Activated naive CD4-positive, alpha-beta T cell treated with anti-CD3 and anti-CD28 coated beads, Interleukin-2, amount 10 ng/mL, durations not matched to agents 7 days and 5 days (primary cell): Measurements from ENCODE around the gene GALNS.

Experiments
- CTCF ChIA-PET: fragments of 350-600 bp; sonication (Branson Sonifier 250); formaldehyde crosslinking; loops from one replicate; lab custom pipeline; 2021; ENCODE audit warnings: antibody characterized with exemption; lab: Charles Lee
- DNase-seq: peaks from one replicate; pipeline ENCODE4 v3.0.0-alpha.2; 2020
- H3K27ac Mint-ChIP-seq: one replicate; pipeline ENCODE4 v1.8.0; 2021; ENCODE audit warnings: mild to moderate bottlenecking, moderate library complexity, mixed read lengths
- H3K27me3 Mint-ChIP-seq: one replicate; pipeline ENCODE4 v1.8.0; 2021; ENCODE audit warnings: mild to moderate bottlenecking, mixed read lengths
- H3K36me3 Mint-ChIP-seq: one replicate; pipeline ENCODE4 v1.8.0; 2021; ENCODE audit warnings: mixed read lengths
- H3K4me1 Mint-ChIP-seq: one replicate; pipeline ENCODE4 v1.8.0; 2021; ENCODE audit warnings: mixed read lengths
- H3K4me3 Mint-ChIP-seq: one replicate; pipeline ENCODE4 v1.8.0; 2021; ENCODE audit warnings: mild to moderate bottlenecking, moderate library complexity, mixed read lengths
- H3K9me3 Mint-ChIP-seq: one replicate; pipeline ENCODE4 v1.8.0; 2021; ENCODE audit warnings: mixed read lengths

Gene GALNS

DNA sequence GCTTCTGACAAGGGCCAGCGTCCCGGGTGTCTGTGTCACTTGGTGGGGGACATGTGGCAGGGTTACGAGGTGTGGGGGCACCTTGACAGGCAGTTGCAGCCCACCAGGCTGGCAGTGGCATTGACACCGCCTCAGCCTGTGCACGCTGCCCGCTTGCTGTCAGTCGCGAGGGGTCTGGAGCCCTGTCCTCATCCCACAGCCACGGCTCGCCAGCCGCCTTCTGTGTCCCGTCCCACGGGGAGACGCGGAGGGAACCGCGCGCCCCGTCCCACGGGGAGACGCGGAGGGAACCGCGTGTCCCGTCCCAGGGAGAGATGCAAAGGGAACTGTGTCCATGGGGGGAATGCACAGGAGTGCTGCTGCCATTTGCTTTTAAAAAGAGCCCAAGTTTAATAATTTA is 6.2 kb upstream of the GALNS start:
- no peak overlapping the region for H3K4me3 Mint-ChIP-seq
- no peak overlapping the region for H3K27ac Mint-ChIP-seq
- H3K36me3 Mint-ChIP-seq, result peaks cover 16% of the 10 kb centered on the region
- no peaks in the 10 kb centered on the region for H3K9me3 Mint-ChIP-seq
- CTCF ChIA-PET, result no interaction called here
- DNase-seq, result no peak
- peaks cover 12% of the 10 kb centered on the region for H3K4me1 Mint-ChIP-seq
- H3K27me3 Mint-ChIP-seq, result peaks cover 11% of the 10 kb centered on the region

DNA sequence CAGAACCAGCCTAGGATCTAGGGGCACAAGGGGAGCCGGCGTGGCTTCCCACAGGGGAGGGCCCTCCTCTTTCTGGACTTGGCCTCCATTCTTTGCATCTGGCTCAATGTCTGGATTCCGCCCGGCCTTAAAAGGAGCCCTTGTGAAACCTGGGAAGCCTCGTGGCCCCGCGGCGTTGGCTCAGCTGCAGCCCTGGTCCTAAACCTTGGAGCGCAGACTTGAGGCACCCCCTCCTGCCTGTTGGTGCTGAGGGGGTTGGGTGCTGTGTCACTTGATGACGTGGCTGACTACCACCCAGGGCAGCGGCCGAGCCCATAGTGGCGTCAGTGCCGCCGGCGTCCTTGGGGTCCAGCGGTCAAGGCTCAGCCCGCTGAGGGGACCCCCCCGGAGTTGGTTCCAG is 4.6 kb upstream of the GALNS start:
- H3K27ac Mint-ChIP-seq, result no peak overlapping the region
- H3K4me3 Mint-ChIP-seq, result no peak overlapping the region
- peaks cover 16% of the 10 kb centered on the region for H3K36me3 Mint-ChIP-seq
- peaks cover 17% of the 10 kb centered on the region for H3K4me1 Mint-ChIP-seq
- peaks cover 3% of the 10 kb centered on the region for H3K27me3 Mint-ChIP-seq
- H3K9me3 Mint-ChIP-seq, result no peaks in the 10 kb centered on the region
- CTCF ChIA-PET, result no interaction called here
- DNase-seq, result no peak

DNA sequence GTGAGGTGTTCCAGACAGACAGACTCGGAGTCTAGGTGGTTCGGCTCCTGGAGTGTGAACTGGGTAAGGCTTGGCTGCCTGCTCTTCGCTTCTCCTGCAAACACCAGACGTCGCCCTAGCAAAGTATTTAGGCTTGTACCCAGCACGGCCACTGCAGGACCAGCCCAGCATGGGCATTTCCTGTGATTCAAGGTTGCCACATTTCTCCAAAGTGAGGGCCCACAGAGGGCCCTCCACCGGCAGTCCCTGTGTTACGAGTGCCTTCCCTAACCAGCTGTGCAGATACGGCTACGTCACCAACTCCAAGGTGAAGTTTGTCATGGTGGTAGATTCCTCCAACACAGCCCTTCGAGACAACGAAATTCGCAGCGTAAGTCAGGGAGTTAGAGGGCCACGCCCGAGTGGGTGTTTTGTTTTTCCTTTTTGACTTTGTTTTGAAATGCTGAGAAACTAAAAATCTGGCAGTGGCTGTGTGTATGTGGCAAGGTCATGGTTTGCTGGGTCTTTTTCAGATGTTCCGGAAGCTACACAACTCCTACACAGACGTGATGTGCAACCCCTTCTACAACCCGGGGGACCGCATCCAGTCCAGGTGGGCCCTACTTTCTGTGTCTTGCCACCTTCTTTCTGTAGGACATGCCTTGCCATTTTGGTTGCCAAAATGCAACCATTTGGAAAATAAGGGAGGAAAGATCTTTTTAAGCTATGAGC is 2.8 kb upstream of the GALNS start:
- CTCF ChIA-PET, result no interaction called here
- no peak overlapping the region for H3K4me3 Mint-ChIP-seq
- peaks cover 31% of the 10 kb centered on the region for H3K4me1 Mint-ChIP-seq
- no peak for DNase-seq
- H3K27ac Mint-ChIP-seq, result no peak overlapping the region
- peaks cover 16% of the 10 kb centered on the region for H3K36me3 Mint-ChIP-seq
- no peaks in the 10 kb centered on the region for H3K27me3 Mint-ChIP-seq
- no peaks in the 10 kb centered on the region for H3K9me3 Mint-ChIP-seq

GRCh38 chr16:88857728-88858339 is 1.1 kb upstream of the GALNS start:
- Mint-ChIP-seq H3K27ac (peak overlapping the region; percentile 87), H3K4me1 (peaks cover 34% of the 10 kb centered on the region), H3K27me3 (no peaks in the 10 kb centered on the region), H3K9me3 (no peaks in the 10 kb centered on the region), H3K36me3 (peaks cover 16% of the 10 kb centered on the region), H3K4me3 (peak overlapping the region; percentile 90)
- CTCF ChIA-PET, result interaction anchor here (0.7 to 2.1 kb wide), 14 partner anchors 9 to 358 kb away, joined by 3 to 14 read pairs (median 5); partner anchors contain the start of gene PABPN1L
- peak; percentile 87 for DNase-seq

DNA sequence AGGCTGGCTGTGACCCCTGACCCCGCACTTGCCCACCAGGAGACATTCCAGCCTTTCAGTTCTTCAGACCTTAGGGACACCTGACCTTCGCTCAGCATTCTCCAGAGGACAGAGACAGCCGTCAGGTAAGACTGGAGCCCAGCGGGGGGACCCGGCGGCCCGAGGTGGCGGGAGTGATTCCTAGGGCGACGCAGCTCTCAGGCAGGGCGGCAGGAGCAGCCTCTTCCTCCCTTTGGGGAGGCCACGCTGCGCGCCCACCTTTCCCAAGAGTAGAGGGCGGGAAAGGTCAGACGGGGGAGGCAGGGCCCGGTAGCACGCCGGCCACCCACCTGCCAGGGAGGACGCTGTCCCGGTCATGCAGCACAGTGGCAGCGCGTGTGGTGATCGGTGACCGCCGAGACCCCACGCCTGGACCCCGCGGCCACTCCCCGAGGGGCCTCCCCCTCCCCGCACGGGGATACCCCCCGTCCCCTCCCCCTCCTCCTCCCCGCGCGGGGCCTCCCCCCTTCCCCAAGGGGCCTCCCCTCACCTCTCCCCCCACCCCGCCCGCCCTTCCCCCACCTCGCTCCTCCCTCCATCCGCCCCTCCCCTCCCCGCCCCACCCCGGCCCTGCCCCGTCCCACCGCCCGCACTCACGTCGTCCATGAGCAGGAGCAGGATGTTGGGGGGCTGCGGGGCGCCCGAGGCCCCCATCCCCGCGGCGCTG is 472 bp downstream of the GALNS start:
- H3K4me1 Mint-ChIP-seq, result peaks cover 34% of the 10 kb centered on the region
- no peaks in the 10 kb centered on the region for H3K9me3 Mint-ChIP-seq
- no peaks in the 10 kb centered on the region for H3K27me3 Mint-ChIP-seq
- peak overlapping the region; percentile 90 for H3K4me3 Mint-ChIP-seq
- H3K36me3 Mint-ChIP-seq, result peaks cover 14% of the 10 kb centered on the region
- H3K27ac Mint-ChIP-seq, result peak overlapping the region; percentile 73
- DNase-seq, result no peak
- CTCF ChIA-PET, result interaction anchor here (1.6 to 2.1 kb wide), 6 partner anchors 10 to 113 kb away, joined by 3 to 14 read pairs (median 7); no protein-coding TSS in a partner anchor

DNA sequence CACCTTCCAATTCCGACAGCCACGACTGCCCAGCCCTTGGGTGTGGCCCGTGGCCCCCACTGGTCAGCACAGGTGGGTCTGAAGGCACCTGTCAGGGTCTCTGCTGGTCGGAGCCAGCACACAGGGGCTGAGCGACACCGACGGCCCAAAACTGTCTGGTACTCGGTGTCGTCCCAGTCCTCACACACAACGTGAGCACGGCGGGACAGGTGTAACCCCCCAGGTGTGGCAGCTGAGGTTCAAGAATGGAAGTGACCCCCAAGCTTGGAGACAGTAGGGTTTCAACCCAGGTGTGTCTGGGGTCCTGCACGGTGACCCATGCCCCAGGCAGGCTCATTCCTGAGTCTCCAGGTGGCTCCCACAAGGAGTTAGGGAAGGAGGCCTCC is 1.0 kb downstream of the GALNS start:
- peak overlapping the region; percentile 68 for H3K4me3 Mint-ChIP-seq
- peaks cover 10% of the 10 kb centered on the region for H3K36me3 Mint-ChIP-seq
- no peaks in the 10 kb centered on the region for H3K9me3 Mint-ChIP-seq
- DNase-seq, result no peak
- H3K4me1 Mint-ChIP-seq, result peaks cover 34% of the 10 kb centered on the region
- peak overlapping the region; percentile 73 for H3K27ac Mint-ChIP-seq
- CTCF ChIA-PET, result interaction anchor here (1.6 kb wide), 1 partner anchor 43 kb away, joined by 3 read pairs; no protein-coding TSS in a partner anchor
- no peaks in the 10 kb centered on the region for H3K27me3 Mint-ChIP-seq

DNA sequence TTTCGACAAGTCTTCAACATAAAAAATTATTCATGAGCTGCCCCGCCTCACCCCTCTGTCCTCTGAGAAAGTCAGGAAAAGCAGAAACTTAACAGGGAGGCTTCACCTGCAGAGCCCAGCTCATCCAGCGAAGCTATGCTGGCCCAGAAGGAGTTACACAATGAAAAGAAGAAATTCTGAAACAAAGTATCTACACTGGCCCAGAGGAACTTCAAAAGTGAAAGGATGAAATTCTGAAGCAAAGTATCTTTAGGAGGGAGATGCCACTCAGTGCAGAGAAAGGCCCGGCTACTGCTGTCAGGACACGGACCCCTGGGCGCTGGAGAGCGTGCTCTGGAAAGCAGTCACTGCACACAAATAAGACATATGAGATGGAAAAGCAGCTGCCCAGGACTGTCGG is 1.6 kb downstream of the GALNS start:
- Mint-ChIP-seq H3K27ac (peak overlapping the region; percentile 25), H3K27me3 (no peaks in the 10 kb centered on the region), H3K36me3 (peaks cover 9% of the 10 kb centered on the region), H3K9me3 (no peaks in the 10 kb centered on the region), H3K4me3 (peak overlapping the region; percentile 68), H3K4me1 (peaks cover 34% of the 10 kb centered on the region)
- no peak for DNase-seq
- CTCF ChIA-PET, result interaction anchor here (1.6 kb wide), 1 partner anchor 43 kb away, joined by 3 read pairs; no protein-coding TSS in a partner anchor

DNA sequence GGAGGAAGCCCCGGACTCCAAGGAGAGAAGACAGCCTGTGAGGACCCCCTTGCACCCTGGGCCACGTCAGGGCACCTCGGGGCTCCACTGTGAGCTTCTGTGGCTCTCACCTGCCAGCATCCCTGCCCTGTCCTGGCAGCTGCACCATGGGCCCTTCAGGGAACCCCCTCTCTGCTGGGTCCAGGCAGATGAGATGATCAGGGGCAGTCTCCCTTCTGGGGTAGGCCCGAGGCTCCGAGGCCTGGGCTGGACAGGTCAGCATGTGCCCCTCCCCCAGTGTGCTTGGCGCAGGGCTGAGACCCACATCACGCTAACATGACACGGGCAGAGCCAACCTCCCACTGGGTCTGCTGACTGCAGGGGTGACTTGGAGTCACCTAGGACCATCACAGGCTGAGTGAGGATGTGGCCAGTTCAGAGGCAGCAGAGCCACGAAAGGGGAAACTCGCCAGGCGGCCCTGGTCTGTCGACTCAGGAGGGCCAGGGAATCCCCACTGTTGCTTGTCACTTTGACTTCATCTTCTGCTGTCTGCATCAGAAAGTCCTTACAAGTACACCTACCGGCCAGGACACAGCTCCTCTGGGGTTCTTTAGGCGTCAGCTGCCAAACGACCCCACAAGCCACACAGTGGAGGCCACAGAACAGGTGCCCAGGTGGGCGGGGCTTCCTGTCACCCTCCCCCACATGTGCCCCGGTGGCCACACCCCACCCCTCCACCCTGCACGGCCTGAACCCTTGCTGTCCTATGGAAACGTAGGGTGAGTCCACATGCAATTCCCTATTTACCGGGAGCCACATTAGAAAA is 2.2 kb downstream of the GALNS start:
- peak; percentile 33 for DNase-seq
- CTCF ChIA-PET, result interaction anchor here (1.6 kb wide), 1 partner anchor 42 kb away, joined by 3 read pairs; no protein-coding TSS in a partner anchor

DNA sequence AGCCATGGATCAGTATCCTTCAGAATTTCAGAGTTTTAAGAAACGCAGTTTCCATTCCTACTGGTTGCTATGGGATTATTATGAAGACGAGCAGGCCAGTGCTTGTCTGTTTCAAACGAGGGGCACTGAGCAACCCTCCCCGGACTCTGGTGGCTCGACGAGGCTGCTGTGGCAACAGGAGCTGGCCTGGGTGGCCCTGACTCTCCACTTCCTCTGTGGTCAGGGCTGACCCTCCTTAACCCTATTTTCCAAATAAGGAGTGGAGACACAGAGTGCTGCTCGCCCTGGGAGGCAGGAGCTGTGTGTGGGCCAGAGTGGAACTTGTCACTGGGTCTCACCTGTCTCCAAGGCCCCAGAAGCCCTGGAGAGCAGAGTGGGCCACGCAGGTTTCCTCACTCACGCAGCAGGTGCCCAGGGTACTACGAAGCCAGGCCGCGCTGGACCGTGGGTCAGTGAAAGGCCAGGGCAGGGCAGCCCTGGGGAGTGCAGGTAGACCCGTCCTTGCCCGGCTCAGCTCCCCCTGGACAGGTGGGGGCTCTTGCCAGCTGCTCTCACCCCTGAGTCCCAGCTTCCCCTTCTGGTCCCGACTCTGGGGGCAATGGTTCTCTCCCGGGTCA is 3.3 kb downstream of the GALNS start:
- DNase-seq, result no peak
- Mint-ChIP-seq H3K27ac (no peak overlapping the region), H3K9me3 (no peaks in the 10 kb centered on the region), H3K4me1 (peaks cover 27% of the 10 kb centered on the region), H3K36me3 (peaks cover 1% of the 10 kb centered on the region), H3K27me3 (no peaks in the 10 kb centered on the region), H3K4me3 (no peak overlapping the region)
- CTCF ChIA-PET, result no interaction called here

More for the DNA sequence above, 2.2 kb downstream of the GALNS start:
- H3K4me1 Mint-ChIP-seq, result peaks cover 34% of the 10 kb centered on the region
- peaks cover 3% of the 10 kb centered on the region for H3K36me3 Mint-ChIP-seq
- H3K27ac Mint-ChIP-seq, result no peak overlapping the region
- no peaks in the 10 kb centered on the region for H3K9me3 Mint-ChIP-seq
- peak overlapping the region; percentile 31 for H3K4me3 Mint-ChIP-seq
- H3K27me3 Mint-ChIP-seq, result no peaks in the 10 kb centered on the region

DNA sequence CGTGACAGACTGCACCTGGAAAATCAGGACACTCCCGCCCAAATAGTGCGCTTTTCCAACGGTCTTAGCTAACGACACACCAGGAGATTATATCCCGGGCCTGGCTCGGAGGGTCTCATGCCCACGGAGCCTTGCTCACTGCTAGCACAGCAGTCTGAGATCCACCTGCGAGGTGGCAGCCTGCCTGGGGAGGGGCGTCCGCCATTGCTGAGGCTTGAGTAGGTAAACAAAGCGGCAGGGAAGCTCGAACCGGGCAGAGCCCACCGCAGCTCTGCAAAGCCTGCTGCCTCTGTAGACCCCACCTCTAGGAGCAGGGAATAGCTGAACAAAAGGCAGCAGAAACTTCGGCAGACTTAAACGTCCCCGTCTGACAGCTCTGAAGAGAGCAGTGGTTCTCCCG is 5.1 kb downstream of the GALNS start:
- H3K36me3 Mint-ChIP-seq, result no peaks in the 10 kb centered on the region

GRCh38 chr16:88850531-88851199 is 6.1 kb downstream of the GALNS start:
- DNase-seq, result no peak
- Mint-ChIP-seq H3K4me3 (no peak overlapping the region), H3K27ac (no peak overlapping the region), H3K27me3 (no peaks in the 10 kb centered on the region), H3K4me1 (peaks cover 13% of the 10 kb centered on the region), H3K9me3 (no peaks in the 10 kb centered on the region), H3K36me3 (no peaks in the 10 kb centered on the region)
- CTCF ChIA-PET, result no interaction called here

More for the DNA sequence above, 5.1 kb downstream of the GALNS start:
- no peaks in the 10 kb centered on the region for H3K27me3 Mint-ChIP-seq
- no peak overlapping the region for H3K27ac Mint-ChIP-seq
- no peaks in the 10 kb centered on the region for H3K9me3 Mint-ChIP-seq
- DNase-seq, result no peak
- H3K4me3 Mint-ChIP-seq, result no peak overlapping the region
- H3K4me1 Mint-ChIP-seq, result peaks cover 17% of the 10 kb centered on the region
- CTCF ChIA-PET, result no interaction called here

GRCh38 chr16:88848557-88848956 is 8.2 kb downstream of the GALNS start:
- H3K4me1 Mint-ChIP-seq, result no peaks in the 10 kb centered on the region
- H3K27me3 Mint-ChIP-seq, result no peaks in the 10 kb centered on the region
- no peaks in the 10 kb centered on the region for H3K9me3 Mint-ChIP-seq
- H3K36me3 Mint-ChIP-seq, result no peaks in the 10 kb centered on the region
- H3K4me3 Mint-ChIP-seq, result no peak overlapping the region
- H3K27ac Mint-ChIP-seq, result no peak overlapping the region
- DNase-seq, result no peak
- CTCF ChIA-PET, result no interaction called here

- DNase-seq, result no peak
- CTCF ChIA-PET, result no interaction called here
- Mint-ChIP-seq H3K4me3 (no peak overlapping the region), H3K27ac (no peak overlapping the region), H3K4me1 (no peaks in the 10 kb centered on the region), H3K36me3 (no peaks in the 10 kb centered on the region), H3K9me3 (no peaks in the 10 kb centered on the region), H3K27me3 (no peaks in the 10 kb centered on the region)
Observed at GRCh38 chr16:88847654-88848053, 9.1 kb downstream of the GALNS start.
